ENCODE data around the gene TBC1D24.

The TBC1D24 gene

DNA sequence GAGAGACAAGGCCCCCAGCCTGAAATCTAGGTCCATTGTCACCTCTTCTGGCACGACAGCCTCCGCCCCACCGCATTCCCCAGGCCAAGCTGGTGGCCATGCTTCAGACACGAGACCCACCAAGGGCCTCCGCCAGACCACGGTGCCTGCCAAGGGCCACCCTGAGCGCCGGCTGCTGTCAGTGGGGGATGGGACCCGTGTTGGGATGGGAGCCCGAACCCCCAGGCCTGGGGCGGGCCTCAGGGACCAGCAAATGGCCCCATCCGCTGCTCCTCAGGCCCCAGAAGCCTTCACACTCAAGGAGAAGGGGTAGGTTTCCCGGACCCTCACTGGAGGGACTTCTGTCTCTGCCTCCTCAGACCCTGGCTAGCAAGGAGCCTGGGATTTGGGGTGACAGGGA is 14.0 kb upstream of the TBC1D24 start:
- H3K36me3 ChIP-seq (replicated peaks; ENCODE audit: insufficient read depth, low read length), result no peaks in the 10 kb centered on the region; the same call in 1 of the 2 replicates

DNA sequence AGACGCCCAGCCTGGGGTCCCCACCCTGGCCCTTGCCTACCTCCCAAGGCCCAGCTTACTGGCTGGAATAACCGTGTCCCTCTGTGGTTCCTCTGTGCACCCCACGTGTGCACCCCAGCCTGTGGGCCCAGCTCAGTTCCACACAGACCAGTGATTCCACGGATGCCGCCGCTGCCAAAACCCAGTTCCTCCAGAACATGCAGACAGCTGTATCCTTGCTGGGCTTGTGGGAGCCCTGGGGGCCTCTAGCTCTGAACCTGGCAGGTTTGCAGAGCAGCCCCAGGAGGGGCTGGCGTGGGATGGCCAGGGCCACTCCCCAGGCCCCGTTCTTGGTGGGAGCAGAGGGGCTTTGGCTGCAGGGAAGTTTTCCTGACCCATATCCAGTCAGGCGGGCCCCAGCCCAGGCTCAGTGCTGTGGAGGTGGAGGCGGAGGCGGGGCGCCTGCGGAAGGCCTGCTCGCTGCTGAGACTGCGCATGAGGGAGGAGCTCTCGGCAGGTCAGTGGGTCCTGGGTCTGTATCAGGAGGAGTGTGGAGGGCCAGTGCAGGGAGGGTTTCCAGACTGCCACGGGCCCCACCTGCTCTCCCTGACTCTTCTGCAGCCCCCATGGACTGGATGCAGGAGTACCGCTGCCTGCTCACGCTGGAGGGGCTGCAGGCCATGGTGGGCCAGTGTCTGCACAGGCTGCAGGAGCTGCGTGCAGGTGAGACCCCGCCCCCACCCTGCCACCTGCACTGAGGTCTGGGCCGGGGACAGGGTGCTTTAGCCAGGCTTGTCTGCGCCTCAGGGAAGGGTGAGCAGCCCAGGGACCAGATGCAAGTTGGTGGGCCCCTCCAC is 12.7 kb upstream of the TBC1D24 start:
- no peak overlapping the region for H2AFZ ChIP-seq (ENCODE audit: low read length)
- no peaks in the 10 kb centered on the region for H3K9me2 ChIP-seq (replicated peaks; ENCODE audit: insufficient read depth, low read length)
- H3K27me3 ChIP-seq (replicated peaks; ENCODE audit: insufficient read depth, low read length), result no peaks in the 10 kb centered on the region
- H3F3A ChIP-seq (ENCODE audit: insufficient read depth, low read length), result peaks cover 21% of the 10 kb centered on the region
- DNase-seq, result no peak
- TF ChIP-seq, protein P1, sequence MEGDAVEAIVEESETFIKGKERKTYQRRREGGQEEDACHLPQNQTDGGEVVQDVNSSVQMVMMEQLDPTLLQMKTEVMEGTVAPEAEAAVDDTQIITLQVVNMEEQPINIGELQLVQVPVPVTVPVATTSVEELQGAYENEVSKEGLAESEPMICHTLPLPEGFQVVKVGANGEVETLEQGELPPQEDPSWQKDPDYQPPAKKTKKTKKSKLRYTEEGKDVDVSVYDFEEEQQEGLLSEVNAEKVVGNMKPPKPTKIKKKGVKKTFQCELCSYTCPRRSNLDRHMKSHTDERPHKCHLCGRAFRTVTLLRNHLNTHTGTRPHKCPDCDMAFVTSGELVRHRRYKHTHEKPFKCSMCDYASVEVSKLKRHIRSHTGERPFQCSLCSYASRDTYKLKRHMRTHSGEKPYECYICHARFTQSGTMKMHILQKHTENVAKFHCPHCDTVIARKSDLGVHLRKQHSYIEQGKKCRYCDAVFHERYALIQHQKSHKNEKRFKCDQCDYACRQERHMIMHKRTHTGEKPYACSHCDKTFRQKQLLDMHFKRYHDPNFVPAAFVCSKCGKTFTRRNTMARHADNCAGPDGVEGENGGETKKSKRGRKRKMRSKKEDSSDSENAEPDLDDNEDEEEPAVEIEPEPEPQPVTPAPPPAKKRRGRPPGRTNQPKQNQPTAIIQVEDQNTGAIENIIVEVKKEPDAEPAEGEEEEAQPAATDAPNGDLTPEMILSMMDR (IDR thresholded peaks at IDR 0.05; ENCODE audit: low read length), result no peak
- no peak for TF ChIP-seq EZH2 (optimal IDR thresholded peaks at IDR 0.05; ENCODE audit: low read depth, low read length)
- no peak for TF ChIP-seq EZH2phosphoT487 (IDR thresholded peaks at IDR 0.05; ENCODE audit: low read length)
- no peaks in the 10 kb centered on the region for H4K20me1 ChIP-seq (ENCODE audit: insufficient read depth, low read length)
- H3K4me3 ChIP-seq (ENCODE audit: low read length), result no peak overlapping the region
- no peak overlapping the region for H3K9ac ChIP-seq (ENCODE audit: low read length)
- no peaks in the 10 kb centered on the region for H3K36me3 ChIP-seq (replicated peaks; ENCODE audit: insufficient read depth, low read length)
- H3K79me2 ChIP-seq (ENCODE audit: low read length), result peaks cover 14% of the 10 kb centered on the region
- no peak overlapping the region for H3K27ac ChIP-seq (ENCODE audit: low read length)
- H3K9me3 ChIP-seq (replicated peaks; ENCODE audit: insufficient read depth, low read length), result no peaks in the 10 kb centered on the region
- no peak overlapping the region for H3K4me2 ChIP-seq (ENCODE audit: low read depth, low read length)
- peaks cover 16% of the 10 kb centered on the region for H3K4me1 ChIP-seq (ENCODE audit: low read length)

More for the DNA sequence above, 14.0 kb upstream of the TBC1D24 start:
- H3K79me2 ChIP-seq (ENCODE audit: low read length), result peaks cover 14% of the 10 kb centered on the region
- H3F3A ChIP-seq (ENCODE audit: insufficient read depth, low read length), result peaks cover 21% of the 10 kb centered on the region
- H4K20me1 ChIP-seq (ENCODE audit: insufficient read depth, low read length), result no peaks in the 10 kb centered on the region
- H3K27ac ChIP-seq (ENCODE audit: low read length), result no peak overlapping the region
- H3K4me2 ChIP-seq (ENCODE audit: low read depth, low read length), result peak overlapping the region; percentile 96
- H2AFZ ChIP-seq (ENCODE audit: low read length), result no peak overlapping the region
- no peaks in the 10 kb centered on the region for H3K9me2 ChIP-seq (replicated peaks; ENCODE audit: insufficient read depth, low read length)
- peaks cover 15% of the 10 kb centered on the region for H3K4me1 ChIP-seq (ENCODE audit: low read length)
- DNase-seq, result no peak
- H3K4me3 ChIP-seq (ENCODE audit: low read length), result peak overlapping the region; percentile 72
- no peaks in the 10 kb centered on the region for H3K27me3 ChIP-seq (replicated peaks; ENCODE audit: insufficient read depth, low read length)
- H3K9me3 ChIP-seq (replicated peaks; ENCODE audit: insufficient read depth, low read length), result no peaks in the 10 kb centered on the region
- peak overlapping the region; percentile 81; the same call in 1 of the 2 replicates for H3K9ac ChIP-seq (ENCODE audit: low read length)
- TF ChIP-seq EZH2phosphoT487 (IDR thresholded peaks at IDR 0.05; ENCODE audit: low read length), result no peak
- no peak for TF ChIP-seq EZH2 (optimal IDR thresholded peaks at IDR 0.05; ENCODE audit: low read depth, low read length)
- TF ChIP-seq, protein P1 (IDR thresholded peaks at IDR 0.05; ENCODE audit: low read length), result no peak

DNA sequence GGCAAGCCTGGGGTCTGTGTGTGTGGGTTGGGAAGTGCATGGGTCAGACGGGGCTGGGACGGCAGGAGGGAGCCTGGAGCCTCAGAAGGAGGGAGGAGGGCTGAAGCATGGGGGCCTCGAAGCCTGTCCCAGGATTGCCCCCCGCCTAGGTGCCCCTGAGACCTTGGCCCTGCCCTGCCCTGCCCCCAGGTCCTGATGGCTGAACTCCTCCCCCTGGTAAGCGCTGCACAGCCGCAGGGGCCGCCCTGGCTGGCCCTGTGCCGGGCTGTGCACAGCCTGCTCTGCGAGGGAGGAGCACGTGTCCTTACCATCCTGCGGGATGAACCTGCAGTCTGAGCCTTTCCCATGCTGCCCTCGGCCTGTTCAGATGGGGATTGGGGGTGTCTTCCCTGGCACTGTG is 10.6 kb upstream of the TBC1D24 start:
- TF ChIP-seq, protein P1 (IDR thresholded peaks at IDR 0.05; ENCODE audit: low read length), result no peak
- TF ChIP-seq EZH2phosphoT487 (IDR thresholded peaks at IDR 0.05; ENCODE audit: low read length) (no peak), EZH2 (optimal IDR thresholded peaks at IDR 0.05; ENCODE audit: low read depth, low read length) (no peak)
- Histone ChIP-seq H3K4me2 (ENCODE audit: low read depth, low read length) (no peak overlapping the region), H3K79me2 (ENCODE audit: low read length) (peaks cover 14% of the 10 kb centered on the region), H3K9me3 (replicated peaks; ENCODE audit: insufficient read depth, low read length) (no peaks in the 10 kb centered on the region), H3K4me1 (ENCODE audit: low read length) (peaks cover 11% of the 10 kb centered on the region), H3K4me3 (ENCODE audit: low read length) (no peak overlapping the region), H3K9me2 (replicated peaks; ENCODE audit: insufficient read depth, low read length) (no peaks in the 10 kb centered on the region), H3K9ac (ENCODE audit: low read length) (no peak overlapping the region), H3F3A (ENCODE audit: insufficient read depth, low read length) (peaks cover 5% of the 10 kb centered on the region; the same call in 1 of the 2 replicates), H3K27me3 (replicated peaks; ENCODE audit: insufficient read depth, low read length) (peaks cover 13% of the 10 kb centered on the region), H4K20me1 (ENCODE audit: insufficient read depth, low read length) (no peaks in the 10 kb centered on the region), H2AFZ (ENCODE audit: low read length) (no peak overlapping the region), H3K36me3 (replicated peaks; ENCODE audit: insufficient read depth, low read length) (no peaks in the 10 kb centered on the region), H3K27ac (ENCODE audit: low read length) (no peak overlapping the region)
- no peak for DNase-seq

All from MM.1S (cell line).